ENCODE results near the gene JAM2. TPM values are rescaled to one million over a fixed set of nuclear protein-coding genes. Genes with fewer than 3 reads are reported as not detected.

The JAM2 gene
- total RNA-seq, 1 experiment from 2014 or later = 0.15 TPM

DNA sequence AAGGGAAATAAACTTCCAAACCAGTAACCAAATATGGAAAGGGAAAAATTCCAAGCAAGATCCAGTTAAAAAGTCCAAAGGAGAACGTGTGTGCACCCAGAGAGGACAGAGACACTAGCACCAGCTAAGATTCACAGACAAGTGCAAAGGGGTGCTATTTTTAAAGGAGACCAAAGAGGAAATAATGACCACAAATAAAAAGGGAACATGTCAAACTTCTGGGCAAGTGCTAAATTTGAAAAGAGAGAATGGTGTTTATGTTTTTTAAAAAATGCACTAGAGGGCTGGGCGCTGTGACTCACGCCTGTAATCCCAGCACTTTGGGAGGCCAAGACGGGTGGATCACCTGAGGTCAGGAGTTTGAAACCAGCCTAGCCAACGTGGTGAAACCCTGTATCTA lies 8.6 kb downstream of the JAM2 start:
- POLR2A ChIA-PET = no interaction called here

More for the DNA sequence above, 8.6 kb downstream of the JAM2 start:
- ATAC-seq = no peak
- Histone ChIP-seq H3K36me3 (ENCODE audit: control insufficient read depth in 1 of 2, insufficient read depth in 2 of 2, low read length in 2 of 2) (no peaks in the 10 kb centered on the region), H3K27me3 (ENCODE audit: insufficient read depth, low read length) (no peaks in the 10 kb centered on the region; the same call in 1 of the 2 replicates), H3K27ac (ENCODE audit: low read depth, low read length) (no peak overlapping the region), H3K9me3 (ENCODE audit: control insufficient read depth in 1 of 2, insufficient read depth in 1 of 2, low read depth in 1 of 2, low read length in 2 of 2) (no peaks in the 10 kb centered on the region), H3K4me3 (replicated peaks in 1 of 2; ENCODE audit: low read depth in 1 of 2, low read length in 2 of 2) (no peak overlapping the region), H2AFZ (ENCODE audit: low read depth, low read length, poor library complexity, severe bottlenecking) (no peak overlapping the region), H3K79me2 (ENCODE audit: insufficient read depth, low read length) (no peaks in the 10 kb centered on the region), H3K4me2 (ENCODE audit: low read length) (no peak overlapping the region), H4K20me1 (ENCODE audit: insufficient read depth) (no peaks in the 10 kb centered on the region), H3K4me1 (ENCODE audit: control insufficient read depth in 1 of 2, insufficient read depth in 2 of 2, low read length in 2 of 2) (no peaks in the 10 kb centered on the region), H3K9ac (ENCODE audit: low read length) (no peak overlapping the region), H3K9me2 (ENCODE audit: insufficient read depth) (no peaks in the 10 kb centered on the region)
- RAD21 ChIA-PET (ENCODE audit: low non-redundant PET in 1 of 2, low total read pairs in 2 of 2, uncharacterized antibody in 2 of 2, unreplicated experiment in 2 of 2) = no interaction called here
- intact Hi-C loops (cut with micrococcal nuclease) = no loop called here
- CTCF ChIA-PET = no interaction called here
- no peak for DNase-seq (ENCODE audit: low read depth, low spot score)
- BruUV-seq (replicated peaks) = no TSS peak
- TF ChIP-seq ZNF274 (IDR thresholded peaks at IDR 0.05; ENCODE audit: low read depth, low read length) (no peak), SP1 (IDR thresholded peaks at IDR 0.05; ENCODE audit: low read depth) (no peak), ZFX (IDR thresholded peaks at IDR 0.05) (no peak), POLR2AphosphoS5 (IDR thresholded peaks at IDR 0.05; ENCODE audit: low read depth, low read length) (no peak), TCF7L2 (IDR thresholded peaks at IDR 0.05; ENCODE audit: borderline replicate concordance, extremely low read depth, insufficient read depth, insufficient read length) (no peak), EZH2 (IDR thresholded peaks at IDR 0.05) (no peak), SRF (IDR thresholded peaks at IDR 0.05; ENCODE audit: low read depth) (no peak), YY1 (IDR thresholded peaks at IDR 0.05; ENCODE audit: extremely low read depth, insufficient replicate concordance, low read depth, low read length) (no peak), RAD21 (IDR thresholded peaks at IDR 0.05; ENCODE audit: low read depth) (no peak), SIN3A (IDR thresholded peaks at IDR 0.05; ENCODE audit: low read depth) (no peak), ELF1 (IDR thresholded peaks at IDR 0.05; ENCODE audit: borderline replicate concordance, low read depth) (no peak), EZH2phosphoT487 (IDR thresholded peaks at IDR 0.05; ENCODE audit: borderline replicate concordance) (no peak), CBX3 (IDR thresholded peaks at IDR 0.05; ENCODE audit: low read depth) (no peak), EGR1 (IDR thresholded peaks at IDR 0.05; ENCODE audit: low read depth) (no peak)
- TF ChIP-seq, protein P1, sequence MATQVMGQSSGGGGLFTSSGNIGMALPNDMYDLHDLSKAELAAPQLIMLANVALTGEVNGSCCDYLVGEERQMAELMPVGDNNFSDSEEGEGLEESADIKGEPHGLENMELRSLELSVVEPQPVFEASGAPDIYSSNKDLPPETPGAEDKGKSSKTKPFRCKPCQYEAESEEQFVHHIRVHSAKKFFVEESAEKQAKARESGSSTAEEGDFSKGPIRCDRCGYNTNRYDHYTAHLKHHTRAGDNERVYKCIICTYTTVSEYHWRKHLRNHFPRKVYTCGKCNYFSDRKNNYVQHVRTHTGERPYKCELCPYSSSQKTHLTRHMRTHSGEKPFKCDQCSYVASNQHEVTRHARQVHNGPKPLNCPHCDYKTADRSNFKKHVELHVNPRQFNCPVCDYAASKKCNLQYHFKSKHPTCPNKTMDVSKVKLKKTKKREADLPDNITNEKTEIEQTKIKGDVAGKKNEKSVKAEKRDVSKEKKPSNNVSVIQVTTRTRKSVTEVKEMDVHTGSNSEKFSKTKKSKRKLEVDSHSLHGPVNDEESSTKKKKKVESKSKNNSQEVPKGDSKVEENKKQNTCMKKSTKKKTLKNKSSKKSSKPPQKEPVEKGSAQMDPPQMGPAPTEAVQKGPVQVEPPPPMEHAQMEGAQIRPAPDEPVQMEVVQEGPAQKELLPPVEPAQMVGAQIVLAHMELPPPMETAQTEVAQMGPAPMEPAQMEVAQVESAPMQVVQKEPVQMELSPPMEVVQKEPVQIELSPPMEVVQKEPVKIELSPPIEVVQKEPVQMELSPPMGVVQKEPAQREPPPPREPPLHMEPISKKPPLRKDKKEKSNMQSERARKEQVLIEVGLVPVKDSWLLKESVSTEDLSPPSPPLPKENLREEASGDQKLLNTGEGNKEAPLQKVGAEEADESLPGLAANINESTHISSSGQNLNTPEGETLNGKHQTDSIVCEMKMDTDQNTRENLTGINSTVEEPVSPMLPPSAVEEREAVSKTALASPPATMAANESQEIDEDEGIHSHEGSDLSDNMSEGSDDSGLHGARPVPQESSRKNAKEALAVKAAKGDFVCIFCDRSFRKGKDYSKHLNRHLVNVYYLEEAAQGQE (IDR thresholded peaks at IDR 0.05; ENCODE audit: low read depth) = no peak
- TF ChIP-seq, protein P2, sequence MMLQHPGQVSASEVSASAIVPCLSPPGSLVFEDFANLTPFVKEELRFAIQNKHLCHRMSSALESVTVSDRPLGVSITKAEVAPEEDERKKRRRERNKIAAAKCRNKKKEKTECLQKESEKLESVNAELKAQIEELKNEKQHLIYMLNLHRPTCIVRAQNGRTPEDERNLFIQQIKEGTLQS (IDR thresholded peaks at IDR 0.05) = no peak
- TF ChIP-seq, protein P3, sequence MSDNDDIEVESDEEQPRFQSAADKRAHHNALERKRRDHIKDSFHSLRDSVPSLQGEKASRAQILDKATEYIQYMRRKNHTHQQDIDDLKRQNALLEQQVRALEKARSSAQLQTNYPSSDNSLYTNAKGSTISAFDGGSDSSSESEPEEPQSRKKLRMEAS (IDR thresholded peaks at IDR 0.05) = no peak
- TF ChIP-seq, protein P4, sequence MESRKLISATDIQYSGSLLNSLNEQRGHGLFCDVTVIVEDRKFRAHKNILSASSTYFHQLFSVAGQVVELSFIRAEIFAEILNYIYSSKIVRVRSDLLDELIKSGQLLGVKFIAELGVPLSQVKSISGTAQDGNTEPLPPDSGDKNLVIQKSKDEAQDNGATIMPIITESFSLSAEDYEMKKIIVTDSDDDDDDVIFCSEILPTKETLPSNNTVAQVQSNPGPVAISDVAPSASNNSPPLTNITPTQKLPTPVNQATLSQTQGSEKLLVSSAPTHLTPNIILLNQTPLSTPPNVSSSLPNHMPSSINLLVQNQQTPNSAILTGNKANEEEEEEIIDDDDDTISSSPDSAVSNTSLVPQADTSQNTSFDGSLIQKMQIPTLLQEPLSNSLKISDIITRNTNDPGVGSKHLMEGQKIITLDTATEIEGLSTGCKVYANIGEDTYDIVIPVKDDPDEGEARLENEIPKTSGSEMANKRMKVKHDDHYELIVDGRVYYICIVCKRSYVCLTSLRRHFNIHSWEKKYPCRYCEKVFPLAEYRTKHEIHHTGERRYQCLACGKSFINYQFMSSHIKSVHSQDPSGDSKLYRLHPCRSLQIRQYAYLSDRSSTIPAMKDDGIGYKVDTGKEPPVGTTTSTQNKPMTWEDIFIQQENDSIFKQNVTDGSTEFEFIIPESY (IDR thresholded peaks at IDR 0.05; ENCODE audit: extremely low read depth, insufficient replicate concordance, low read length) = no peak
- TF ChIP-seq, protein P5, sequence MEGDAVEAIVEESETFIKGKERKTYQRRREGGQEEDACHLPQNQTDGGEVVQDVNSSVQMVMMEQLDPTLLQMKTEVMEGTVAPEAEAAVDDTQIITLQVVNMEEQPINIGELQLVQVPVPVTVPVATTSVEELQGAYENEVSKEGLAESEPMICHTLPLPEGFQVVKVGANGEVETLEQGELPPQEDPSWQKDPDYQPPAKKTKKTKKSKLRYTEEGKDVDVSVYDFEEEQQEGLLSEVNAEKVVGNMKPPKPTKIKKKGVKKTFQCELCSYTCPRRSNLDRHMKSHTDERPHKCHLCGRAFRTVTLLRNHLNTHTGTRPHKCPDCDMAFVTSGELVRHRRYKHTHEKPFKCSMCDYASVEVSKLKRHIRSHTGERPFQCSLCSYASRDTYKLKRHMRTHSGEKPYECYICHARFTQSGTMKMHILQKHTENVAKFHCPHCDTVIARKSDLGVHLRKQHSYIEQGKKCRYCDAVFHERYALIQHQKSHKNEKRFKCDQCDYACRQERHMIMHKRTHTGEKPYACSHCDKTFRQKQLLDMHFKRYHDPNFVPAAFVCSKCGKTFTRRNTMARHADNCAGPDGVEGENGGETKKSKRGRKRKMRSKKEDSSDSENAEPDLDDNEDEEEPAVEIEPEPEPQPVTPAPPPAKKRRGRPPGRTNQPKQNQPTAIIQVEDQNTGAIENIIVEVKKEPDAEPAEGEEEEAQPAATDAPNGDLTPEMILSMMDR (IDR thresholded peaks at IDR 0.05 in 2 of 3, conservative IDR thresholded peaks at IDR 0.05 in 1 of 3; ENCODE audit: borderline replicate concordance in 1 of 3, insufficient read depth in 1 of 3, low read depth in 2 of 3, low read length in 2 of 3) = no peak

All from HCT116 (cell line).